Measurements from ENCODE around the gene TSC22D1. TPM values are rescaled to one million over a fixed set of nuclear protein-coding genes. Genes with fewer than 3 reads are reported as not detected.
A peak's percentile ranks its signal among the peaks of the same experiment; 100 is the strongest.

TSC22D1 gene
- total RNA-seq, 1 experiment from 2014 or later: 37.2 TPM

DNA sequence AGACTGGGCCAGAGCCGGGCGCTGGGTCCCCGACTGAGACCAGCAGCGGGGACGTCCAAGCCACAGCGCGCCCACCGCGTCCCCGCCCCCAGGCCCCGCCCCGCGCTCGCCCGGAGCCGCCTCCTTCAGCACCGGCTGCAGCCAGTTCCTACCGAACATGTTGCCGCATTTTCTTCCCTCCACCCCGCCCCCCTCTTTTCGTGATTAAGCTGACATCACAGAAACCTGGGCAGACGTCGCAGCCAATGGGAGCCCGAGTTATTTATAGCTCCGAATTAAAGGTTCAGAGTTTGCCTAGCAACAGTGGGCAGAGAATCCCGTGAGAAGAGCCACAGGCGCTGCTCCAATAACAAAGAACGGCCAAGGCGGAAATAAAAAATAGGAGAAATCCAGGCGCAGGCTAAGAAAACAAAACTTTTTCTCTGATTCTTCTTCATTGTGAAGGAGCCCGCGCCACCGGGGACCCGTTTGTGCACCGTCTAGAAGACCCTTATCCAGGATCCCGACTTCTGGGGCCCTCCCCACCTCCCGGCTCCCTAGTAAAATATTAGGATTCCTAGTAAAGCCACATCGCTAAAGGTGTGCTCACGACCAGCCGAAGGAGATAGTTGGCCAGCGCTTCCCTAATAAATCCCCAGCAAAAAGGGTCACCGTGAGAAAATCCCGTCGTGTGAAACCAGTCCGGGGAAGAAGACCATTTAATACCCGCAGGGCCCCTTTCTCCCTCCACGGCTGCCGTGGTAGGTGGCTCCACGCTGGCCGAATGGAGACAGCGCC, 140.8 kb downstream of the TSC22D1 start:
- CTCF ChIA-PET: interaction anchor here (0.6 to 0.7 kb wide), 2 partner anchors 101 to 509 kb away, joined by 5 to 20 read pairs; no protein-coding TSS in a partner anchor
- intact Hi-C loops (cut with micrococcal nuclease; ENCODE audit: unreplicated experiment): loop anchor here (5.0 kb wide), 4 partner anchors 103 to 293 kb away; no protein-coding TSS in a partner anchor
- Histone ChIP-seq H3K9me3 (ENCODE audit: low read depth, low read length, poor library complexity, severe bottlenecking) (no peaks in the 10 kb centered on the region), H3K36me3 (ENCODE audit: insufficient read depth, low read length, poor library complexity, severe bottlenecking) (peaks cover 18% of the 10 kb centered on the region), H3K27ac (ENCODE audit: low read depth, low read length, poor library complexity, severe bottlenecking) (peak overlapping the region; percentile 92), H3K4me3 (ENCODE audit: low read depth, low read length, poor library complexity, severe bottlenecking) (peak overlapping the region; percentile 69), H3K27me3 (replicated peaks; ENCODE audit: insufficient read depth, low read depth, low read length, poor library complexity) (no peaks in the 10 kb centered on the region), H3K4me1 (ENCODE audit: insufficient read depth, low read length, poor library complexity, severe bottlenecking) (peaks cover 13% of the 10 kb centered on the region)
- TF ChIP-seq EZH2 (IDR thresholded peaks at IDR 0.05; ENCODE audit: borderline replicate concordance, low read depth, low read length, poor library complexity, severe bottlenecking) (no peak), CTCF (conservative IDR thresholded peaks at IDR 0.05; ENCODE audit: low read depth, low read length) (no peak)
- POLR2A ChIA-PET (ENCODE audit: low non-redundant PET): interaction anchor here (0.6 to 0.7 kb wide), 3 partner anchors 31 to 1791 kb away, joined by 3 to 26 read pairs (median 5); no protein-coding TSS in a partner anchor
- peak; percentile 99 for DNase-seq (ENCODE audit: low spot score)
- TSS peak; percentile 97 for BruUV-seq (replicated peaks)

GRCh38 chr13:44434766-44435141, 141.4 kb downstream of the TSC22D1 start:
- ChIA-PET POLR2A (ENCODE audit: low non-redundant PET) (interaction anchor here (0.6 kb wide), 1 partner anchor 390 kb away, joined by 3 read pairs; no protein-coding TSS in a partner anchor), CTCF (interaction anchor here (0.6 kb wide), 1 partner anchor 508 kb away, joined by 5 read pairs; no protein-coding TSS in a partner anchor)
- no peaks in the 10 kb centered on the region for H3K27me3 ChIP-seq (replicated peaks; ENCODE audit: insufficient read depth, low read depth, low read length, poor library complexity)
- intact Hi-C loops (cut with micrococcal nuclease; ENCODE audit: unreplicated experiment): loop anchor here (5.0 kb wide), 4 partner anchors 102 to 292 kb away; no protein-coding TSS in a partner anchor
- no TSS peak for BruUV-seq (replicated peaks)
- H3K9me3 ChIP-seq (ENCODE audit: low read depth, low read length, poor library complexity, severe bottlenecking): no peaks in the 10 kb centered on the region
- TF ChIP-seq EZH2 (IDR thresholded peaks at IDR 0.05; ENCODE audit: borderline replicate concordance, low read depth, low read length, poor library complexity, severe bottlenecking) (no peak), CTCF (conservative IDR thresholded peaks at IDR 0.05; ENCODE audit: low read depth, low read length) (no peak)
- DNase-seq (ENCODE audit: low spot score): no peak
- H3K27ac ChIP-seq (ENCODE audit: low read depth, low read length, poor library complexity, severe bottlenecking): peak overlapping the region; percentile 92
- H3K4me1 ChIP-seq (ENCODE audit: insufficient read depth, low read length, poor library complexity, severe bottlenecking): peaks cover 13% of the 10 kb centered on the region
- H3K4me3 ChIP-seq (ENCODE audit: low read depth, low read length, poor library complexity, severe bottlenecking): peak overlapping the region; percentile 69
- H3K36me3 ChIP-seq (ENCODE audit: insufficient read depth, low read length, poor library complexity, severe bottlenecking): peaks cover 18% of the 10 kb centered on the region

DNA sequence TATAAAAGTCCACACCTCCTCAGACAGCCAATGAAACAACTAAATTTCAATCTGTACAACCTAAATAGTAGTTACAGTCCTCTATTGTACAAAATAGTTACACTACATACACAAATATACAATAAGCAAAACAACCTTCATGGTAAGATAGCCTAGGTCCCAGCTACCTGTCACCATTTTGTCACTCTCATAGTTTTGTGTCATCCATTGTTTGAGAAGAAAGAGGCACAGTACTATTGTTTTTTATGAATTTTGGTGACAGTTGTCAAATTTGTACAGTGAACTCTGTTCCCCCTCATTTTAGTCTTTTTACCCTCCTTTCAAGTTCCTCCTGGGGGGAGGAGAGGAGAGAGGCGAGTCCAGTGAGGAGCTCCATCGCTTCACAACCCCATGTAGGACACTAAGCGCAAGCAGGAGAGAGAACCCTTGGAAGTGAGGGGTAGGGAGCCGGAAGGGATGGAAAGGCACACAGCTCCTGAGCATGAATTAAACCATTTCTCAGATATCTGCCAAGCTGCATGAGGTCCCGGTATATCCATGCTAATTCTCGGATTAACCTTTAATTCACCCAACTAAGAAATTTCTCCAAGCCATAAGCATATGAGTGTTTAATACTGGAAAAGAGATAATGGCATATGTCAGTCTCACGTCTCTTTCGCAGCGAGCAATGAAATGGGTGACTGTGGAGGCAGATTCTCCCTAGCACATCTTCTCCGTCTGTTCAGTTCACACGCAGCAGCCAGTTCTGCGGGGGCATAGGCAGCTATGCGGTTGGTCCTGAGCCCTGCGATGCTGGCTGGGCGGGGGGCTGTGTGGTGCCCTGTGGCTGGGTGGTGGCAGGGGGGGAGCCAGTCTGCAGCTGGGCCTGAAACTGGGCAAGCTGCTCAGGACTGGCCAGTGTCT, 142.0 kb downstream of the TSC22D1 start:
- TF ChIP-seq EZH2 (IDR thresholded peaks at IDR 0.05; ENCODE audit: borderline replicate concordance, low read depth, low read length, poor library complexity, severe bottlenecking) (no peak), CTCF (conservative IDR thresholded peaks at IDR 0.05; ENCODE audit: low read depth, low read length) (no peak)
- H3K4me1 ChIP-seq (ENCODE audit: insufficient read depth, low read length, poor library complexity, severe bottlenecking): peaks cover 13% of the 10 kb centered on the region
- intact Hi-C loops (cut with micrococcal nuclease; ENCODE audit: unreplicated experiment): no loop called here
- ChIA-PET POLR2A (ENCODE audit: low non-redundant PET) (no interaction called here), CTCF (no interaction called here)
- no peaks in the 10 kb centered on the region for H3K27me3 ChIP-seq (replicated peaks; ENCODE audit: insufficient read depth, low read depth, low read length, poor library complexity)
- no peaks in the 10 kb centered on the region for H3K9me3 ChIP-seq (ENCODE audit: low read depth, low read length, poor library complexity, severe bottlenecking)
- peak overlapping the region; percentile 69 for H3K4me3 ChIP-seq (ENCODE audit: low read depth, low read length, poor library complexity, severe bottlenecking)
- H3K36me3 ChIP-seq (ENCODE audit: insufficient read depth, low read length, poor library complexity, severe bottlenecking): peaks cover 18% of the 10 kb centered on the region
- BruUV-seq (replicated peaks): no TSS peak
- H3K27ac ChIP-seq (ENCODE audit: low read depth, low read length, poor library complexity, severe bottlenecking): peak overlapping the region; percentile 92
- DNase-seq (ENCODE audit: low spot score): no peak

Measured in A673 (cell line).